GM19238 (cell line): ENCODE measurements around the gene CDH4.

Experiments used
- DNase-seq: peaks from one replicate; pipeline ENCODE4 v3.0.0; 2011; ENCODE audit warnings: low spot score; ENCODE audit not compliant: insufficient read length

CDH4 gene

GRCh38 chr20:61949714-61950640, 697.9 kb downstream of the CDH4 start:
- no peak for DNase-seq

- DNase-seq: no peak
Observed at GRCh38 chr20:61950641-61951071, 698.6 kb downstream of the CDH4 start.

DNA sequence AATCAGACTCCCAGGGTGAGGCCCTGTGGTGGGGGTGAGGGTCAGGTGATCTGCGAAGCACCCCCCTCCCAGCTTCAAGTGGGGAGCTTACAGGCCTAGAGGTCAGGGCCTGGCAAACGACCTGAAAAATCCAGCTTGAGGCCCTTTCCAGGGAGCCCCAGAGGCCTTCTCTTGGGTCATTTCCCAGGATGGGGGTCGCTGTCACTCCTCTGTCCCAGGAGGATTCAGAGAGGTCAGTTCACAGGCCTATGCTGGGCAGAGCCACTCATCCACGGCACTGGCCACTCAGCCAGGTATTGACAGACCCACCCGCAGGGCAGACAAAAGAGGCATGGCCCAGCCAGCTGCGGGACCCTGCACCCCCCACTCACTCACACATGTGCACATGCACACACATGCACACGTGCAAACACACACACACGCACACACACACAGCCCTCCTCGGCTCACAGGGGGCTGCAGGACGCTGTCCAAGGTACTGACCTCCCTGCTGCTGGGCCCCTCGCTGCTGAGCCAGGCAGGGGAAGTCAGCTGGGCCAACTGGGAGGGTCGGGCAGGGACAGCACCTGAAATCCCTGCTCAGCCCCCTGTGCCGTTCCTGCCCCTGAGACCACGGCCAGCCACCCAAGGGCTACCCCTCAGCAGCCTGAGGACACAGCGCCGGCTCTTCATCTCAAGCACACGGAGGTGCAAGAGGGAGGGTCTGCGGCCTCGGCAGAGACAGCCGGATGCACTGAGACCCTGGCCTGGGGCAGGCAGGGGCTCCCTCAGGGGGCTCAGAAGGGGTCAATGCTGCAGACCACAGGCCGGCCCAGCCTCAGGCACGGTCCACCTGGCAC, 699.9 kb downstream of the CDH4 start:
- no peak for DNase-seq

- no peak for DNase-seq
Observed at GRCh38 chr20:61953037-61954021, 701.3 kb downstream of the CDH4 start.

- DNase-seq: no peak
Observed at GRCh38 chr20:61954276-61955021, 702.4 kb downstream of the CDH4 start.

- DNase-seq: no peak
Observed at GRCh38 chr20:61955668-61956395, 703.8 kb downstream of the CDH4 start.

GRCh38 chr20:61956396-61957342, 704.6 kb downstream of the CDH4 start:
- DNase-seq: no peak

GRCh38 chr20:61957961-61958715, 706.1 kb downstream of the CDH4 start:
- DNase-seq: no peak

DNA sequence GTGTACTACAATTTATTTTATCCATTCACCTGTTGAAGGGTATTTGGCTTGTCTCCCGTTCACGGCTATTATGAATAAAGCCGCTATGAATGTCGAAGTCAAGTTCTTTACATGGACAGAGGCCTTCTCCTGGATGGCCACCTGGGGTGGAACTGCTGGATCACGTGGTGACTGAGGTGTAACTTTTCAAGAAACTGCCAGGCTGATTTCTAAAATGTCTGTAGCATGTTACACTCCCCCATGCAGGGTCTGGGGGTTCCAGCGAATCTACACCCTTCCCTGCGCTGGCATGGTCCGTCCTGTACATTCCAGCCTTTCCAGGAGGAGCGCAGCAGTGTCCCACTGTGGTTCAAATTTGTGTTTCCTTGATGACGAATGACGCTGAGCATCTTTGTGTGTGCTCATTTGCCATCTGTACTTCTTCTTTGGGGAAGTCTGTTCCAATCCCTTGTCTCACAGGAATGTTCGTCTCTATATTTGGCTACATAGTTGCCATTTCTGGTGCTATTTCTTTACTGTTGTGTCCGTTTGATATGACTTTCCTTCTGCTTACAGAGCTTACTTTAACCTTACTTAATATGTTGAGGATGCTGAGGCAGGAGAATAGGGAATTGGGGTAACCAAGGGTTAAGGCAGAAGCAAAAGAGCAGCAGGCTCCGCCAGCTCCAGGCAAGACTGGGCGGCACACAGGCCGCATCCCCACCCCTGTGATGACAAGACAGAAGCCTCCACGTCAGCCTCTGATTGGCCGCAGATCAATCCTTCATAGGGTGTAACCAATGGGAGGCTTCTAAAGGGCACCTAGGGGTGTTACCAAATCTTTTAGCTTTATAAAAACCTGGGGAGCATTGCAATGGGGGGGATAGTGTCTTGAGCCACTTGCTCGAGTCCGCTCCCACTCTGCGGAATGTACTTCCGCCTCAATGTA, 707.0 kb downstream of the CDH4 start:
- no peak for DNase-seq

- no peak for DNase-seq
Observed at GRCh38 chr20:61960836-61961235, 708.8 kb downstream of the CDH4 start.

GRCh38 chr20:61963149-61963548, 711.1 kb downstream of the CDH4 start:
- DNase-seq: no peak

DNA sequence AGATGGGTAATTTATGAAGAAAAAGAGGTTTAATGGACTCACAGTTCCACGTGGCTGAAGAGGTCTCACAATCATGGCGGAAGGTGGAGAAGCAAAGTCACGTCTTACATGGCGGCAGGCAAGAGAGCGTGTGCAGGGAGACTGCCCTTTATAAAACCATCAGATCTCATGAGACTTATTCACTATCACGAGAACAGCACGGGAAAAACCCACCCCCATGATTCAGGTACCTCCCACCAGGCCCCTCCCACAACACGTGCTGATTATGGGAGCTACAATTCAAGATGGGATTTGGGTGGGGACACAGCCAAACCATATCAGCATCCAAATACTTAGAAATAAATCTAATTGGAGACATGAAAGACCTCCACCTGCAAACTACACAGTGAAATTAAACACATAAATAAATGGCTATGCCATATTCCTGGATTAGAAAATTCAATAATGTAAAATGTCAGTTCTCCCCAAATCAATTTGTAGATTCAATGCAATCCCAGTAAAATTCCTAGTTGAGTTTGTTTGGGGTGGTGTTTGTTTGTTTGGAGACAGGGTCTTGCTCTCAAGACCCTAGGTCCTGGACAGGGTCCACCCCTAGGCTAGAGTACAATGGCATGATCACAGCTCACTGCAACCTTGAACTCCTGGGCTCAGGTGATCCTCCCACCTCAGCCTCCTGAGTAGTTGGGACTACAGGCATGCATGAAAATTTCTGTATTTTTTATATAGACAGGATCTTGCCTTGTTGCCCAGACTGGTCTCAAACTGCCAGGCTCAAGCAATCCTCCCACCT, 712.0 kb downstream of the CDH4 start:
- no peak for DNase-seq

DNA sequence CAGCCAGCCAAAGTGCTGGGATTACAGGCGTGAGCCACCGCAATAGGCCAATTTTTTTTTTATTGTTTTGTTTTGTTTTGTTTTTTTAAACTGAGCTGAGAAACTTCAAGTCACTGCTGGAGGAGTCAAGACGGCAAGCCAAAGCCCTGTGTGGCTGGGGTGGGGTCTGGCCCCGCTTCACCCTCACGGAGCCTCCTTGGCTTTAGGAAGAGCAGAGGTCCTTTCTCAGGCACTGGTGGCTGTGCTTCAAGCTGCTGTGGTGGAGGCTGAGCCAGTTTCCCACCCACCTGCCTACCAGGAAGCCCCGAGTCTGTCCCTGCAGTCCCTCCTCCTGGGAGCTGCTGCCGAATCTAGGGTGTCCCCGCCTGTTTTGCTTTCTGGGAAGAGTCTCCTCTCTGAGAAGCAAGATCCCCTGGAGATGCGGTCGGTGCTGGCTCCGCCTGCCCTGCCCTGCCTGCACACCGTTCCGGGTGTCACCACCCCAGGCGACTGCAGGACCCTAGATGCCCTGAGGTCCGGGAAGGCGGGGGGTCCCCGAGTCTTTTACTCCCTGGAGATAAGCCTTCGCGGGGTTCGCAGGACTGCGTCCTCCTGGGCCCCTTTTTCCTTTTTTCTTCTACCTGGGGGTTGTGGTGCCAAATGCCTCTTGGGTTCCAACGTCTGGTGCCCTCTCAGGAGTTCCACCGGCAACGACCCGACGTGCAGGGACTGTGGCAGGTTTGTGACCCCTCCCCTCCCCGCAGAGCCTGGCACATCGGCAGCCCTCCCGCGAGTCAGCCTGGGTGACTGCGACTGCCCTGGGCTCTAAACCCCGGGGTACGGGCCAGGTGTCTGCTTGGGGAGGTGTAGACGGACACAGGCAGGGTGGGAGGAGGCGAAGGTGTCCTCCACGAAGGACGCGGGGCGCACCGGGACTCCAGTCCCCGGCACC, 712.9 kb downstream of the CDH4 start:
- no peak for DNase-seq

DNA sequence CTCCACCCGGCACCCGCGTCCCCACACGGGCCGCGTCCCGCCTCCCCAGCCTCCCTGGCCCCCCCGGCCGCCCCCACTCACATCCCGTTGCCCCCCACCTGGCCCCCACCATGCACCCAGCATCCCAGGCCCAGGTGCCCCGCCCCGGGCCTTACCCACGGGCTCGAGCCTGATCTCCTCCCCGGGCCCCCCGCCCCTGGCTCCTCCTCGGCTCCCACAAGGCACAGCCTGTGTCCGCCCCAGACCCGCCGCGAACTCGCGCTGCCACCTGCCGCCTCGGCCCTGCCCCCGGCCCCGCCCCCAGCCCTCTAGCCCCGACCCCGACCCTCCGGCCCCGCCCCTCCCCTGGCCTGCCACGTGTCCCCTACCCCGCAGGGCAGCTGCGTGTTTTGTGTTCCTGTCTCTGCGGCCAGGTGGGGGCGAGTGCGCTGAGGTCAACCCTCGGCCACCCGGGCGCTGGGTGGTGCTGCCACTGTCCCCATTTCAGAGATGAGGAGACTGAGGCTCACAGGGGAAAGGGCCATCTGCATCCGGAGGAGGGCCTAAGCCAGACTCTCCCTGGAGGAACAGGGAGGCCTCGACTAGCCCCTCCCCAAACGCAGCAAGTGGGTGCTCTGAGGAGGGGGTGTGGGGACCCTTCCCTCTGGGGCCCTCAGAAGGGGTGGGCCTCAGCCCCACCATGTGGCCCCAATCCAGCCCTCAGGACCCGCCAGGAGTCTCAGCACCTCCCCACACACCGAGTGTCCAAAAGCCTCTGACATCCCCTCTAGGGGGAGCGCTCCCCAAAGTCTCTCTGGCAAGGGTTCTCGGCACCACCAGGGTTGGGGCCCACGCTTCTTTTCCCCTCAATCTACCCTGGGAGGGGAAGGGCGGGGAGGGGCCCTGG, 713.8 kb downstream of the CDH4 start:
- DNase-seq: no peak
